Neural cell (in vitro differentiated cells): ENCODE data around the gene NKAIN2.

Experiments used
- EZH2 ChIP-seq: fragments of 200-600, 300-800 bp; shearing (Covaris generic), sonication (generic); IDR thresholded peaks from 2 replicates; pipeline ENCODE4 v1.6.1; 2014; ENCODE audit warnings: antibody characterized with exemption, low read length, borderline replicate concordance, mild to moderate bottlenecking; ENCODE audit not compliant: insufficient read depth, poor library complexity, severe bottlenecking
- POLR2AphosphoS5 ChIP-seq: IDR thresholded peaks from 2 replicates; pipeline ENCODE4 v1.6.1; 2012
- RAD21 ChIP-seq: fragments of 450-650 bp; conservative IDR thresholded peaks from 2 replicates; pipeline ENCODE4 v1.6.1; 2014; ENCODE audit warnings: antibody characterized with exemption, mild to moderate bottlenecking, moderate library complexity
- TF ChIP-seq, protein P1 (sequence below): fragments of 450-650 bp; IDR thresholded peaks from 2 replicates; pipeline ENCODE4 v1.5.1; 2014; ENCODE audit warnings: antibody characterized with exemption, mild to moderate bottlenecking, moderate library complexity; ENCODE audit not compliant: poor library complexity, severe bottlenecking

- no peak for TF ChIP-seq POLR2AphosphoS5
- no peak for TF ChIP-seq RAD21
- TF ChIP-seq, protein P1, sequence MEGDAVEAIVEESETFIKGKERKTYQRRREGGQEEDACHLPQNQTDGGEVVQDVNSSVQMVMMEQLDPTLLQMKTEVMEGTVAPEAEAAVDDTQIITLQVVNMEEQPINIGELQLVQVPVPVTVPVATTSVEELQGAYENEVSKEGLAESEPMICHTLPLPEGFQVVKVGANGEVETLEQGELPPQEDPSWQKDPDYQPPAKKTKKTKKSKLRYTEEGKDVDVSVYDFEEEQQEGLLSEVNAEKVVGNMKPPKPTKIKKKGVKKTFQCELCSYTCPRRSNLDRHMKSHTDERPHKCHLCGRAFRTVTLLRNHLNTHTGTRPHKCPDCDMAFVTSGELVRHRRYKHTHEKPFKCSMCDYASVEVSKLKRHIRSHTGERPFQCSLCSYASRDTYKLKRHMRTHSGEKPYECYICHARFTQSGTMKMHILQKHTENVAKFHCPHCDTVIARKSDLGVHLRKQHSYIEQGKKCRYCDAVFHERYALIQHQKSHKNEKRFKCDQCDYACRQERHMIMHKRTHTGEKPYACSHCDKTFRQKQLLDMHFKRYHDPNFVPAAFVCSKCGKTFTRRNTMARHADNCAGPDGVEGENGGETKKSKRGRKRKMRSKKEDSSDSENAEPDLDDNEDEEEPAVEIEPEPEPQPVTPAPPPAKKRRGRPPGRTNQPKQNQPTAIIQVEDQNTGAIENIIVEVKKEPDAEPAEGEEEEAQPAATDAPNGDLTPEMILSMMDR: no peak
- no peak for TF ChIP-seq EZH2
Observed at GRCh38 chr6:124539096-124539495, 735.4 kb downstream of the NKAIN2 start.
